ENCODE measurements around the gene SLC9A8. TPM values are rescaled to one million over a fixed set of nuclear protein-coding genes. Genes with fewer than 3 reads are reported as not detected.

SLC9A8 gene
- total and polyA plus RNA-seq, 8 donors, result 7.5 to 16.7 (median 8.8) TPM

- TF ChIP-seq CTCF (IDR thresholded peaks at IDR 0.05), result no peak
- Histone ChIP-seq H3K36me3 (peaks cover 0 to 46% of the 10 kb centered on the region in 2 donors), H3K4me3 (no peak overlapping the region), H3K9me3 (no peaks in the 10 kb centered on the region), H3K27ac (peak overlapping the region in 1 of 2 donors; percentile 82), H3K4me1 (peaks cover 0 to 26% of the 10 kb centered on the region in 2 donors), H3K27me3 (no peaks in the 10 kb centered on the region)
- ATAC-seq (no peak), DNase-seq (no peak)
- intact Hi-C loops (cut with DNase I), result no loop called here
Observed at GRCh38 chr20:49831770-49832631, 19.4 kb downstream of the SLC9A8 start.

GRCh38 chr20:49832632-49833327 is 20.2 kb downstream of the SLC9A8 start:
- Histone ChIP-seq H3K27me3 (no peaks in the 10 kb centered on the region), H3K9me3 (no peaks in the 10 kb centered on the region), H3K4me1 (peaks cover 0 to 26% of the 10 kb centered on the region in 2 donors), H3K4me3 (no peak overlapping the region), H3K27ac (peak overlapping the region in 1 of 2 donors; percentile 82), H3K36me3 (peaks cover 0 to 39% of the 10 kb centered on the region in 2 donors)
- DNase-seq (no peak), ATAC-seq (peak; percentile 65)
- intact Hi-C loops (cut with DNase I), result no loop called here
- no peak for TF ChIP-seq CTCF (IDR thresholded peaks at IDR 0.05)

GRCh38 chr20:49833483-49833882 is 20.9 kb downstream of the SLC9A8 start:
- ATAC-seq (no peak), DNase-seq (no peak)
- H3K4me1 ChIP-seq, result peaks cover 0 to 26% of the 10 kb centered on the region in 2 donors
- no peak overlapping the region for H3K4me3 ChIP-seq
- H3K36me3 ChIP-seq, result peaks cover 0 to 38% of the 10 kb centered on the region in 2 donors
- peak overlapping the region in 1 of 2 donors; percentile 82 for H3K27ac ChIP-seq
- no peaks in the 10 kb centered on the region for H3K27me3 ChIP-seq
- intact Hi-C loops (cut with DNase I), result no loop called here
- H3K9me3 ChIP-seq, result no peaks in the 10 kb centered on the region
- no peak for TF ChIP-seq CTCF (IDR thresholded peaks at IDR 0.05)

- DNase-seq (no peak), ATAC-seq (no peak)
- no peaks in the 10 kb centered on the region for H3K9me3 ChIP-seq
- H3K4me1 ChIP-seq, result peaks cover 0 to 26% of the 10 kb centered on the region in 2 donors
- no peaks in the 10 kb centered on the region for H3K27me3 ChIP-seq
- H3K4me3 ChIP-seq, result no peak overlapping the region
- no peak overlapping the region for H3K27ac ChIP-seq
- intact Hi-C loops (cut with DNase I), result no loop called here
- TF ChIP-seq CTCF (IDR thresholded peaks at IDR 0.05), result no peak
- H3K36me3 ChIP-seq, result peaks cover 0 to 23% of the 10 kb centered on the region in 2 donors
Observed at GRCh38 chr20:49835031-49835430, 22.4 kb downstream of the SLC9A8 start.

GRCh38 chr20:49838546-49838945 is 25.9 kb downstream of the SLC9A8 start:
- Histone ChIP-seq H3K4me3 (no peak overlapping the region), H3K27me3 (no peaks in the 10 kb centered on the region), H3K4me1 (no peaks in the 10 kb centered on the region), H3K9me3 (no peaks in the 10 kb centered on the region), H3K27ac (no peak overlapping the region), H3K36me3 (peaks cover 0 to 18% of the 10 kb centered on the region in 2 donors)
- intact Hi-C loops (cut with DNase I), result no loop called here
- no peak for TF ChIP-seq CTCF (IDR thresholded peaks at IDR 0.05)
- no peak for ATAC-seq
- no peak for DNase-seq
